ENCODE data around the gene LMF1.

Gene LMF1

GRCh38 chr16:914440-914839 lies 56.3 kb downstream of the LMF1 start:
- Histone ChIP-seq H3K27me3 (ENCODE audit: insufficient read depth, low read depth) (peaks cover 48% of the 10 kb centered on the region), H3K36me3 (ENCODE audit: insufficient read depth) (no peaks in the 10 kb centered on the region)

GRCh38 chr16:913817-914439 lies 56.9 kb downstream of the LMF1 start:
- no peak overlapping the region for H3K4me2 ChIP-seq

More at GRCh38 chr16:914440-914839, 56.3 kb downstream of the LMF1 start:
- Histone ChIP-seq H4K20me1 (ENCODE audit: insufficient read depth) (no peaks in the 10 kb centered on the region), H3K4me1 (ENCODE audit: low read depth, poor library complexity, severe bottlenecking) (no peaks in the 10 kb centered on the region), H3K4me3 (IDR thresholded peaks at IDR 0.05; ENCODE audit: insufficient read depth, low read depth, low read length) (no peak overlapping the region), H3K79me2 (ENCODE audit: insufficient read depth, low read depth) (no peaks in the 10 kb centered on the region), H3K4me2 (no peak overlapping the region), H3K9ac (no peak overlapping the region), H3K27ac (no peak overlapping the region), H2AFZ (ENCODE audit: low read depth) (no peak overlapping the region)
- TF ChIP-seq CTCF (conservative IDR thresholded peaks at IDR 0.05; ENCODE audit: low read depth, low read length): no peak

GRCh38 chr16:912684-913613 lies 57.8 kb downstream of the LMF1 start:
- H3K27ac ChIP-seq: no peak overlapping the region
- H3K4me3 ChIP-seq (IDR thresholded peaks at IDR 0.05; ENCODE audit: insufficient read depth, low read depth, low read length): no peak overlapping the region
- no peaks in the 10 kb centered on the region for H3K79me2 ChIP-seq (ENCODE audit: insufficient read depth, low read depth)
- H2AFZ ChIP-seq (ENCODE audit: low read depth): no peak overlapping the region
- TF ChIP-seq CTCF (conservative IDR thresholded peaks at IDR 0.05; ENCODE audit: low read depth, low read length): no peak
- no peaks in the 10 kb centered on the region for H3K4me1 ChIP-seq (ENCODE audit: low read depth, poor library complexity, severe bottlenecking)
- H3K9ac ChIP-seq: no peak overlapping the region
- no peaks in the 10 kb centered on the region for H3K36me3 ChIP-seq (ENCODE audit: insufficient read depth)
- H4K20me1 ChIP-seq (ENCODE audit: insufficient read depth): no peaks in the 10 kb centered on the region
- H3K4me2 ChIP-seq: no peak overlapping the region
- H3K27me3 ChIP-seq (ENCODE audit: insufficient read depth, low read depth): peaks cover 51% of the 10 kb centered on the region

More at GRCh38 chr16:913817-914439, 56.9 kb downstream of the LMF1 start:
- H3K79me2 ChIP-seq (ENCODE audit: insufficient read depth, low read depth): no peaks in the 10 kb centered on the region
- H3K9ac ChIP-seq: no peak overlapping the region
- H3K4me1 ChIP-seq (ENCODE audit: low read depth, poor library complexity, severe bottlenecking): no peaks in the 10 kb centered on the region
- no peak overlapping the region for H3K27ac ChIP-seq
- H3K4me3 ChIP-seq (IDR thresholded peaks at IDR 0.05; ENCODE audit: insufficient read depth, low read depth, low read length): no peak overlapping the region
- H3K36me3 ChIP-seq (ENCODE audit: insufficient read depth): no peaks in the 10 kb centered on the region
- TF ChIP-seq CTCF (conservative IDR thresholded peaks at IDR 0.05; ENCODE audit: low read depth, low read length): no peak
- H2AFZ ChIP-seq (ENCODE audit: low read depth): no peak overlapping the region
- peaks cover 48% of the 10 kb centered on the region for H3K27me3 ChIP-seq (ENCODE audit: insufficient read depth, low read depth)
- no peaks in the 10 kb centered on the region for H4K20me1 ChIP-seq (ENCODE audit: insufficient read depth)

GRCh38 chr16:912322-912683 lies 58.5 kb downstream of the LMF1 start:
- Histone ChIP-seq H3K79me2 (ENCODE audit: insufficient read depth, low read depth) (no peaks in the 10 kb centered on the region), H3K4me3 (IDR thresholded peaks at IDR 0.05; ENCODE audit: insufficient read depth, low read depth, low read length) (no peak overlapping the region), H3K4me1 (ENCODE audit: low read depth, poor library complexity, severe bottlenecking) (no peaks in the 10 kb centered on the region), H3K27ac (no peak overlapping the region), H3K9ac (no peak overlapping the region), H3K4me2 (no peak overlapping the region), H3K27me3 (ENCODE audit: insufficient read depth, low read depth) (peaks cover 57% of the 10 kb centered on the region), H3K36me3 (ENCODE audit: insufficient read depth) (no peaks in the 10 kb centered on the region), H2AFZ (ENCODE audit: low read depth) (no peak overlapping the region), H4K20me1 (ENCODE audit: insufficient read depth) (no peaks in the 10 kb centered on the region)
- no peak for TF ChIP-seq CTCF (conservative IDR thresholded peaks at IDR 0.05; ENCODE audit: low read depth, low read length)
